ENCODE results near the gene SULT1B1.

SULT1B1 gene

DNA sequence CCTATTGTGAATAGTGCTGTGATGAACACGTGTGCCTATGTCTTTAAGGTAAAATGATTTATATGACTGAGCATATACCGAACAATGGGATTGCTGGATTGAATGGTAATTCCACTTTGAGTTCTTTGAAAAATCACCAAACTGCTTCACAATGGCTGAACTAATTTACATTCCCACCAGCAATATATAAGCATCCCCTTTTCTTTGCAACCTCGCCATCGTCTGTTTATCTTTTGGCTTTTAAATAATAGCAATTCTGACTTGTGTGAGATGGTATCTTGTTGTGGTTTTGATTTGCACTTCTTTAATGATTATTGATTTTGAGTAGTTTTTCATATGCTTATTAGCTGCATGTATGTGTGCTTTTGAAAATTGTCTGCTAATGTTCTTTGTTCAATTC is 75.6 kb downstream of the SULT1B1 start:
- no peak overlapping the region for H3K4me3 Mint-ChIP-seq

More for the DNA sequence above, 75.6 kb downstream of the SULT1B1 start:
- Mint-ChIP-seq H3K27ac (no peak overlapping the region), H3K36me3 (ENCODE audit: low read depth) (no peaks in the 10 kb centered on the region), H3K27me3 (ENCODE audit: low read depth, poor library complexity) (peaks cover 6% of the 10 kb centered on the region), H3K4me1 (no peaks in the 10 kb centered on the region), H3K9me3 (no peaks in the 10 kb centered on the region)
- DNase-seq = no peak
- TF ChIP-seq, protein P1, sequence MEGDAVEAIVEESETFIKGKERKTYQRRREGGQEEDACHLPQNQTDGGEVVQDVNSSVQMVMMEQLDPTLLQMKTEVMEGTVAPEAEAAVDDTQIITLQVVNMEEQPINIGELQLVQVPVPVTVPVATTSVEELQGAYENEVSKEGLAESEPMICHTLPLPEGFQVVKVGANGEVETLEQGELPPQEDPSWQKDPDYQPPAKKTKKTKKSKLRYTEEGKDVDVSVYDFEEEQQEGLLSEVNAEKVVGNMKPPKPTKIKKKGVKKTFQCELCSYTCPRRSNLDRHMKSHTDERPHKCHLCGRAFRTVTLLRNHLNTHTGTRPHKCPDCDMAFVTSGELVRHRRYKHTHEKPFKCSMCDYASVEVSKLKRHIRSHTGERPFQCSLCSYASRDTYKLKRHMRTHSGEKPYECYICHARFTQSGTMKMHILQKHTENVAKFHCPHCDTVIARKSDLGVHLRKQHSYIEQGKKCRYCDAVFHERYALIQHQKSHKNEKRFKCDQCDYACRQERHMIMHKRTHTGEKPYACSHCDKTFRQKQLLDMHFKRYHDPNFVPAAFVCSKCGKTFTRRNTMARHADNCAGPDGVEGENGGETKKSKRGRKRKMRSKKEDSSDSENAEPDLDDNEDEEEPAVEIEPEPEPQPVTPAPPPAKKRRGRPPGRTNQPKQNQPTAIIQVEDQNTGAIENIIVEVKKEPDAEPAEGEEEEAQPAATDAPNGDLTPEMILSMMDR (IDR thresholded peaks at IDR 0.05) = no peak

All from nephron progenitor cell (in vitro differentiated cells).